GM19099 (cell line): ENCODE measurements around the gene KCNJ6.

Source experiments
- POLR2A ChIP-seq: IDR thresholded peaks from 3 replicates; pipeline ENCODE4 v1.6.1; 2011; ENCODE audit warnings: low read depth; ENCODE audit not compliant: insufficient read length; ENCODE audit errors: extremely low read depth

The KCNJ6 gene

GRCh38 chr21:37627074-37627473 is 289.2 kb downstream of the KCNJ6 start:
- TF ChIP-seq POLR2A: no peak

DNA sequence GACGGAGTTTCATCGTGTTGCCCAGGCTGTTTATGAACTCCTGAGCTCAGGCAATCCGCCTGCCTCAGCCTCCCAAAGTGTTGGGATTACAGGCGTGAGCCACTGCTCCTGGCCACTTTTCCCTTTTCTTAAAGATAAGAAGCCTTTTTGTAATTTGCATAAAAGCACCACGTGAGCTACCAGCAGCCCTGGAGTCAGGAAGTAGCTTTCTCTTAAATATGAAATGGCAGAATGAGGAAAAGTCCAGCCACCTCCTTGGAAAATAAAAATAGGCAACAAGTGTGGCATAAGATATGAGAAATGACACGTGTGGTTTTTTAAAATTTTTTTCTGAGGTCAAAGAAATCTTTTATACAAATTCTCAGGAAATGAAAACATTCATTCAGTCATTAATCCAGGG is 289.9 kb downstream of the KCNJ6 start:
- no peak for TF ChIP-seq POLR2A

DNA sequence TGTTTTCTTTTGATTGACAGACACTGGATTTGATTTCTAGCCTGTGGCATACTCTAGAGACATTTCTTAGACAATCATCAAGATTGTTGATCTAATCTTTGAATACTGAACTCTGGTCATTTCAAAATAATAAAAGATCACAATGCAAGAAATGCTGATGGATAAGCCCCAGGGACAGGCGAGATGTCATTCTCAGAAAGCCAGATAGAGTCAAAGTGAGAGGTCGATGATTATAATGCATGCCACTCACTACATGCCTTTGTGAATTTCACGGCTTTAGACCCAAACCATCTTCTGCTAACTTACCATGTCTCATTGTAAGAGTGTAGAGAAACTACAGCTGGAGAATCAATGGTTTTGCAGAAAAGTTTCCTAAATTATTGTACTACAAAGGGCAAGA is 292.6 kb downstream of the KCNJ6 start:
- no peak for TF ChIP-seq POLR2A

- no peak for TF ChIP-seq POLR2A
Measured at GRCh38 chr21:37623183-37623582, 293.1 kb downstream of the KCNJ6 start.

DNA sequence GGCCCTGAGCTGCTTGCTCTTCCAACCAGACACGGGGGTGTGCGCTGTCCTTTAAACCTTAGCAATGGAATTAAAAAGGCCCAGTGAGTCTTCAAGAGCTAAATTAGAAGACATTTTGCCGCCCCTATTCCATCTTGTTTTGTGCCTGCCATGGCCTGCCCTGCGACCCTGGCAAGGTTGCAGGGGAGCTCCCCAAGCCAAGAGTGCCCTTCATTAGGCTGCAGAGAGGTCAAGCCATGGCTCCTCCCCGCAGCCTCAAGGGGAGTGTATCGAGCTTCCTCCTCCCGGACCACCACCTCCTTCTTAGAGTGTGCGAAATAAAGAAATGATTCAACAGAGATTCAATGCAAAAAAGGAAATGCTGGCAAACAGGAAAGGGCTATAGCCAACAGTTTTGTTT is 293.5 kb downstream of the KCNJ6 start:
- TF ChIP-seq POLR2A: no peak

DNA sequence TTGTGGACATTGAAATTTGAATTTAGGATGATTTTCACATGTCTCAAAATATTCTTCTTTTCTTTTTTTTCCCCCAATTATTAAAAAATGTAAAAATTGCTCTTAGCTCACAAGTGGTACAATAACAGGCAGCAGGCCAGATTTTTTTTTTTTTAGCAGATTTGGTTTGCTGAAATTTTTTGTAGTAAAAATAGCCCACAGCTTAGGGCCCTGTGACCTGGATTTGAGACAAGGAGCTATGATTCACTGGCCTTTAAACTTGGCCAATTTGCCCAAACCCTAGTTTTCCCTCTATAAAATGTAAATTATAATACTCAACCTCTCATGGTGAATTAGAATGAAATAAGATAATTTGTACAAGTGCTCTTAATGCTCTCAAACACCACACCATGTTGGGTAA is 295.9 kb downstream of the KCNJ6 start:
- no peak for TF ChIP-seq POLR2A

- no peak for TF ChIP-seq POLR2A
Measured at GRCh38 chr21:37619464-37619974, 296.7 kb downstream of the KCNJ6 start.

DNA sequence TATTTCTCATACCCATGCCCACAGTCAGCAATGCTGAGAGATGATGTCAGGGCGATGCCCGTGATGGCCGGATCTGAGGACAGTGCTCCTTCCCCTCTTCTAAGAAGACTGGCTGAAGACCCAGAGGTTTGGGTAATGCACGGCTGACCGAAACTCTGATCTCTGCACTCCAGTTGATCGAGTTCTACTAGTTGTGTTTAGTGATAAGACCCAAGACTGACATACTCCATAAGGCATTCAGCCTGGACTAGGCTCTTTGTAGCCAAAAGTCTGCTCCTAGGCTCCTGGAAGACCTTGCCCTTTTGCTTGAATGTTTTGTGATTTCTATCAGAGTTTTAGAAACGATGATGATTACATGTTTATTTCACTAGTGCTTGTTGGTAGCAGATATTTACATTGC is 298.2 kb downstream of the KCNJ6 start:
- TF ChIP-seq POLR2A: no peak

GRCh38 chr21:37615962-37616361 is 300.3 kb downstream of the KCNJ6 start:
- TF ChIP-seq POLR2A: no peak

GRCh38 chr21:37614351-37614875 is 301.8 kb downstream of the KCNJ6 start:
- TF ChIP-seq POLR2A: no peak

DNA sequence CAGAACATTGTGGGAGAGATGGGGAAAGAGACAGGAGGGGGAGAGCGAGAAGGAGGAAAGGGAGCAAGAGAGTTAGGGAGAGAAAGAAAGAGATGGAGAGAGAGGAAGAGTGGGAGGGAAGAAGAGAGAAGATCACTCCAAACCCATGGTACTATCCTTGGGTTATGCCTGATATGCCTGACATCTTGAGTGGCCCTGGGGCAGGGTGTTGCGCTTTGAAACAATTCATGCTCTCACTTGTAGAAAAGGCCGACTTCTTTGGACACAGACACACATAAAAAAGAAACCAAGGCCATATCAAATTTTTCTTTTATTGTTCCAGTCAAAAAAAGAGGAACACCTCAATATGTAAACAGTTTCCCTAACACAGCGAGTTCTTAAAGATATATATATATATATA is 309.2 kb downstream of the KCNJ6 start:
- TF ChIP-seq POLR2A: no peak

DNA sequence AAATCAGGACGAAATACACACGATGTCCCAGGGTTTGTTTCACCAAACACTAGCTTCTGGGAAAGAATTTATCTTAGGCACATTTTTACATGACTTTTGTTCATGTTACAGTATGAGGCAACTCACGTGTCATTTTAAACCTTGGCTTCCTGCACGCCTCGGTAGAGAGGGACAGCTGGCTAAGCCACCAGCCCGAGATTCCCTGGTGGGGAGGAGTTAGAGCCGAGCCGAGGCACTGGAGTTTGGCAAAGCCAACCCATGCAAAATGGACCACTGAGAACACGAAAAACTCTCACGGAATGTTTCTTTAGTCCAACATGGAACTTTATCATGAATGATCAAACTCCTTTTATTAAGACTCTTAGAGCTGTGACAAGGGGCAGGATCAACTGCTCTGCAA is 309.7 kb downstream of the KCNJ6 start:
- no peak for TF ChIP-seq POLR2A

DNA sequence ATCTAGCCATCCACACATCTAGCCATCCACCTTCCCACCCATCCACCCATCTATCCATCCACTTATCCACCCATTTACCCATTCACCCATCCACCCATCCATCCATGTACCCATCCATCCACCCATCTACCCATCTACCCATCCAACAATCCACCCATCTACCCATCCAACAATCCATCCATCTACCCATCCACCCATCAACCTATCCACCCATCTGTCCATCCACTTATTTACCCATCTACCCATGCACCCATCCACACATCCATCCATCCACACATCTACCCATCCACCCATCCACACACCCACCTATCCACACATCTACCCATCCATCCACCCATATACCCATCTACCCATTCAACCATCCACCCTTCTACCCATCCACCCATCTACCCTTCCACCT is 311.3 kb downstream of the KCNJ6 start:
- no peak for TF ChIP-seq POLR2A

GRCh38 chr21:37603129-37603528 is 313.1 kb downstream of the KCNJ6 start:
- TF ChIP-seq POLR2A: no peak

DNA sequence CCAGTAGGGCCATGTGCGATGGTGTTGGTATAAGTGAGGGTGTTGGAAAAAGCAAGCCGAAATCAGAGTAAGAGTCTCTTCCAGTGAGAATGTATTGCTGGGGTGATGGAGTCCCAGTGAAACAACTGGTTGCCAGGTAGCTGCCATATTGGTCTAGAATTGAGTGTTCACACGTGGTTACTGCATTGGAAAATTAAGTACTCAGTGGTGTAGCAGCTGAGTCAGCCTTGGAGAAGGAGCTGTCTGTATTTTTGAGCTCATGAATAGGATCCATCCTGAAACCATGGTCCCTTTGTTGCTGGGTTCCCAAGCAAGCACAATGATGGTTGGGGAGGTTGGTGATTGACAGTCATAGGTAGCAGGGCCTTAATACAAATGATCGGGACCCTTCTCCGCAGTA is 314.3 kb downstream of the KCNJ6 start:
- TF ChIP-seq POLR2A: no peak

DNA sequence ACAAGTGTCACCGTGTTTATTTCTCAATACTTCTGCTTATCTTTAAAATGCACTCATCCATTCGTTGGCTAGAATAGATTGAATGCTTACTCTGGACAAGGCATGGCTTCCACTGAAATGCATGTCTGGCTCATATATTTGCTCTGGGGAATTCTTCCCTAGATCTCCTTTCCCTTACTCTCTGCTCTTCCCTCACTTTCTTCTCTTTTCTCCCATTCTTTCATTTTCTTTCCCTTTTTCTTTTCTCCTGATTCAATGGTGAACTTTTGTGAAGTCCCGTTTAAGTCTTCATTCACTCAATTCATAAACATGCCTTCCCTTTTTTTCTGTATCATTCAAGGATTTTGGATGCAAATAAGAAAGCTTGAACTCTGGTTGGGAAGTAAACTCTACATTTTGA is 315.2 kb downstream of the KCNJ6 start:
- TF ChIP-seq POLR2A: no peak

- no peak for TF ChIP-seq POLR2A
Measured at GRCh38 chr21:37595944-37596343, 320.3 kb downstream of the KCNJ6 start.
